Activated B cell treated with CpG ODN at 0.5 μM for 24 hours (primary cell): ENCODE data around the gene GPR3. TPM values are rescaled to one million over a fixed set of nuclear protein-coding genes. Genes with fewer than 3 reads are reported as not detected.
A peak's percentile ranks its signal among the peaks of the same experiment; 100 is the strongest.
"Not testable (repeated sequence)": the region's sequence is repeated elsewhere in the genome, so short reads cannot be mapped to it uniquely, and the experiment has no call there.

Experiments
- ATAC-seq: fragments of 200-7000 bp; cut with Tn5 transposase; one replicate; pipeline ENCODE4 v1.10.0; 2021; ENCODE audit warnings: low read depth, mild to moderate bottlenecking, moderate library complexity
- CTCF ChIA-PET: fragments of 350-600 bp; sonication (Branson Sonifier 250); formaldehyde crosslinking; loops from one replicate; lab custom pipeline; 2021; ENCODE audit warnings: antibody characterized with exemption; lab: Charles Lee
- POLR2A ChIA-PET: fragments of 350-600 bp; sonication (Branson Sonifier 250); formaldehyde crosslinking; loops from one replicate; lab custom pipeline; 2021; ENCODE audit warnings: antibody characterized with exemption; lab: Charles Lee
- DNase-seq: peaks from one replicate; pipeline ENCODE4 v3.0.0; 2022
- H3K27ac Mint-ChIP-seq: one replicate; pipeline ENCODE4 v1.8.0; 2020; ENCODE audit warnings: mixed read lengths
- H3K27me3 Mint-ChIP-seq: one replicate; pipeline ENCODE4 v1.8.0; 2021; ENCODE audit warnings: mixed read lengths
- H3K36me3 Mint-ChIP-seq: one replicate; pipeline ENCODE4 v1.8.0; 2021; ENCODE audit warnings: low read depth, mixed read lengths
- H3K4me1 Mint-ChIP-seq: one replicate; pipeline ENCODE4 v1.8.0; 2021; ENCODE audit warnings: mixed read lengths
- H3K4me3 Mint-ChIP-seq: one replicate; pipeline ENCODE4 v1.8.0; 2020; ENCODE audit warnings: mild to moderate bottlenecking, mixed read lengths
- H3K9me3 Mint-ChIP-seq: one replicate; pipeline ENCODE4 v1.8.0; 2020; ENCODE audit warnings: mixed read lengths
- intact Hi-C: fragments of 100-400 bp; cut with micrococcal nuclease; formaldehyde crosslinking; loops from one replicate; pipeline ENCODE4 v1.15.1; 2024
- total RNA-seq: library from RNA; stranded (reverse); gene quantifications from 2 replicates; pipeline ENCODE4 v1.2.3, GENCODE V29; 2022
- TF ChIP-seq, protein P1 (sequence below): fragments of 200-600 bp; IDR thresholded peaks from one replicate; pipeline ENCODE4 v1.8.0; 2022; ENCODE audit warnings: antibody characterized with exemption, mild to moderate bottlenecking

GPR3 gene
- total RNA-seq, 1 donor from 2014 or later: 0.11 TPM

DNA sequence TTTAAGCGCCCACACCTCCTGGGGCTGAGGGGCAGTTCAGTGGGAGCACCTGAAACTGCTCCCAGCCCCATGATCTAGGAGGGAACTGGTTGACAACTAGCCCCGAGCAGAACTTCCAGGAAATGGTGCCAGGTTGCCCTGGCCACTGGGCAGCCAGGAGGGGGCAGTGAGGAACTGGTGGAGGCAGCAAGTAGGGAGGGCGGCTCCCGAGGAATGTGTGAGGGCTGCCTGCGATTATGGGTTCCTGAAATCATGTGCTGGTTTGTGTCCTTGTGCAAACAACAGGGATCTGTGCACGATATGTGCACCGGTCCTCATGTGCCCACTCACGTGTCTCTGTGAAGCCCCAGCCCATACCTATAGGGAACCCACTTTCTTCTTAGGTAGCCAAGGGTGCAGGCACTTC is 9.9 kb downstream of the GPR3 start:
- TF ChIP-seq, protein P1, sequence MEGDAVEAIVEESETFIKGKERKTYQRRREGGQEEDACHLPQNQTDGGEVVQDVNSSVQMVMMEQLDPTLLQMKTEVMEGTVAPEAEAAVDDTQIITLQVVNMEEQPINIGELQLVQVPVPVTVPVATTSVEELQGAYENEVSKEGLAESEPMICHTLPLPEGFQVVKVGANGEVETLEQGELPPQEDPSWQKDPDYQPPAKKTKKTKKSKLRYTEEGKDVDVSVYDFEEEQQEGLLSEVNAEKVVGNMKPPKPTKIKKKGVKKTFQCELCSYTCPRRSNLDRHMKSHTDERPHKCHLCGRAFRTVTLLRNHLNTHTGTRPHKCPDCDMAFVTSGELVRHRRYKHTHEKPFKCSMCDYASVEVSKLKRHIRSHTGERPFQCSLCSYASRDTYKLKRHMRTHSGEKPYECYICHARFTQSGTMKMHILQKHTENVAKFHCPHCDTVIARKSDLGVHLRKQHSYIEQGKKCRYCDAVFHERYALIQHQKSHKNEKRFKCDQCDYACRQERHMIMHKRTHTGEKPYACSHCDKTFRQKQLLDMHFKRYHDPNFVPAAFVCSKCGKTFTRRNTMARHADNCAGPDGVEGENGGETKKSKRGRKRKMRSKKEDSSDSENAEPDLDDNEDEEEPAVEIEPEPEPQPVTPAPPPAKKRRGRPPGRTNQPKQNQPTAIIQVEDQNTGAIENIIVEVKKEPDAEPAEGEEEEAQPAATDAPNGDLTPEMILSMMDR: no peak
- Mint-ChIP-seq H3K27ac (peak overlapping the region; percentile 91), H3K36me3 (peaks cover 12% of the 10 kb centered on the region), H3K27me3 (no peaks in the 10 kb centered on the region), H3K9me3 (no peaks in the 10 kb centered on the region), H3K4me1 (peaks cover 53% of the 10 kb centered on the region), H3K4me3 (peak overlapping the region; percentile 72)
- POLR2A ChIA-PET: interaction anchor here (0.6 to 2.7 kb wide), 13 partner anchors 16 to 265 kb away, joined by 3 to 22 read pairs (median 5); partner anchors contain the start of genes AHDC1 and WASF2
- DNase-seq (no peak), ATAC-seq (no peak)
- CTCF ChIA-PET: interaction anchor here (1.2 to 4.3 kb wide), 19 partner anchors 8 to 267 kb away, joined by 3 to 47 read pairs (median 6); partner anchors contain the start of gene AHDC1
- intact Hi-C loops: loop anchor here (2.0 to 5.0 kb wide), 2 partner anchors 36 to 325 kb away; partner anchors contain the start of gene FAM76A

DNA sequence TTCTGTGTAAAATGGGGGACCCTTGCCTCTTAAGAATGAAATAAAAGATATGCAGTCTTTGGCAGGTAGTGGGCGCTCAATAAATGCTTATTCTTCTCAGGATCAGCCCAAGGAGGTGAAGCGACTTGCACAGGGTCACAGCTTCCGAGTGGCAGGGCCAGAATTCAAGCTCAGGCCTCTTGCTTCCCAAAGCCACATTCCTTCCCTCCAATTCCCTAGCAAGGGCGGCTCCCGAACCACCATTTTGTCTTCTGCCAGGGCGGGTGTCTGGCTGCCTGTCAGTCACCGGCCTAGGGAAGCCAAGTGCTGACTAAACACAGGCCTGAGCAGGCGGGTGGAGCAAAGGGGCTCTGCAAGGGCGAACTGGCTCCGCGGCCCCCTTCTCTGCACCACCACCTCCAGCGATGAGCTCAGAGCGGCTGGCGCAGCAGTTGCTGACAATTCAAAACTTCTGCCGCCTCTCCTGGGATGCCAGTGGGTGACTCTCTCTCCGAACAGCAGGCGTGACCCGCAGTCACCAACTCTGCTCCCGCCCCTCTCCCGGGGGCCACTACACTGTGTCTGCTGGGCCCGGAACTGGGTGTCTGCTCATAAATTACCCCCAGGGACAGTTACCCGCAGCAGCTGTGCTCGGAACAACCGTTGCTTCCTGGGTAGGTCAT is 10.8 kb downstream of the GPR3 start:
- ChIA-PET CTCF (interaction anchor here (0.8 to 4.3 kb wide), 24 partner anchors 9 to 269 kb away, joined by 3 to 47 read pairs (median 5); partner anchors contain the start of genes AHDC1, IFI6 and WASF2), POLR2A (interaction anchor here (0.6 to 2.7 kb wide), 21 partner anchors 13 to 259 kb away, joined by 3 to 22 read pairs (median 5); partner anchors contain the start of genes AHDC1, SYTL1 and WASF2)
- Mint-ChIP-seq H3K36me3 (peaks cover 20% of the 10 kb centered on the region), H3K27me3 (no peaks in the 10 kb centered on the region), H3K9me3 (no peaks in the 10 kb centered on the region), H3K4me3 (peak overlapping the region; percentile 72), H3K4me1 (peaks cover 61% of the 10 kb centered on the region), H3K27ac (peak overlapping the region; percentile 91)
- DNase-seq (peak; percentile 65), ATAC-seq (peak; percentile 82)
- intact Hi-C loops: loop anchor here (1.0 to 5.0 kb wide), 8 partner anchors 13 to 324 kb away; partner anchors contain the start of genes FAM76A and WASF2
- TF ChIP-seq, protein P1: no peak

DNA sequence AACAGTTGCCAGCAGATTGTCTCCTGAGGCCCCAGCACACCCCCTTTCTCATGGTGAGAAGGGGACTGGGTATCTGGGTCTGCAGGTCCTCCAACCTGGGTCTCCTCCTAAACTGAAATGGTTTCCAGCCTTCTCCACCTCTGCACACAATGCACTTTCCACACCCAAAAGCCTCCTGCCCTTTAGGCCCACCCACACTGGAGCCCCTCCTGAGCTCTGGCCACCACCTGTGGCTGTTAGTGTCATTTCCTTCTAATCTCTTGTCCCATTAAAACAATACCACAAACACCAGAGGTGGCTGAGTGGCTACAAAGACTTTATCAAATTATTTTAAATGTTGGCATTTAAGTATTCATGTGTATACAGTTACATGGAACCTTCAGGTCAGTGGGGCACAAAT is 11.5 kb downstream of the GPR3 start:
- Mint-ChIP-seq H3K36me3 (peaks cover 27% of the 10 kb centered on the region), H3K27me3 (no peaks in the 10 kb centered on the region), H3K9me3 (no peaks in the 10 kb centered on the region), H3K27ac (peak overlapping the region; percentile 91), H3K4me3 (peak overlapping the region; percentile 72), H3K4me1 (peaks cover 66% of the 10 kb centered on the region)
- POLR2A ChIA-PET: interaction anchor here (0.6 to 2.7 kb wide), 16 partner anchors 12 to 259 kb away, joined by 3 to 22 read pairs (median 6); partner anchors contain the start of genes AHDC1, SYTL1 and WASF2
- TF ChIP-seq, protein P1: no peak
- CTCF ChIA-PET: interaction anchor here (0.8 to 4.3 kb wide), 20 partner anchors 9 to 268 kb away, joined by 3 to 47 read pairs (median 6); partner anchors contain the start of genes AHDC1, IFI6 and WASF2
- ATAC-seq (no peak), DNase-seq (no peak)
- intact Hi-C loops: loop anchor here (1.0 to 5.0 kb wide), 8 partner anchors 12 to 323 kb away; partner anchors contain the start of genes FAM76A and WASF2

DNA sequence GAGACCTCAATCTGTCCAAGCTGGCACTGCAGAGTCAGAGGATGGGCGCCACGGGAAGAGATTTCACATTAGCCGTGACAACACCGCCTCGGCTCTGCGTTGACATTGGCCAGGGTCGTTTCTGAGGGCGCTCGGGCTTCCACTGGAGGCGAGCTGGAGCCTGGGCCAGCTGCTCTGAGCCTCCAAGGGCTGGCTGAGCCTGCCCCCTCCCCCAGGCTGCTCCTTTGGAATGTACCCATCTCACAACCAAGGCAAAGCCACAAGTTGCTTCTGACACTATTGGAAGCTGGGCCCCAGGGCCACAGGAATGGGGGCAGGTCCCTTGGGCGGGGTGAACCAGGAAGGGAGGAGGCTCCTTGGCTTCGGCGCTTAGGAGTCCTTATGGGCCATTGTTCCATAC is 12.7 kb downstream of the GPR3 start:
- H3K27ac Mint-ChIP-seq: peak overlapping the region; percentile 91
- no peak for ATAC-seq
- H3K9me3 Mint-ChIP-seq: no peaks in the 10 kb centered on the region
- ChIA-PET CTCF (interaction anchor here (1.6 kb wide), 1 partner anchor 10 kb away, joined by 5 read pairs; no protein-coding TSS in a partner anchor), POLR2A (interaction anchor here (1.2 to 2.5 kb wide), 4 partner anchors 11 to 253 kb away, joined by 3 to 7 read pairs (median 4); partner anchors contain the start of gene AHDC1)
- intact Hi-C loops: no loop called here
- no peak overlapping the region for H3K4me3 Mint-ChIP-seq
- H3K27me3 Mint-ChIP-seq: no peaks in the 10 kb centered on the region
- TF ChIP-seq, protein P1: no peak
- peaks cover 66% of the 10 kb centered on the region for H3K4me1 Mint-ChIP-seq
- peaks cover 35% of the 10 kb centered on the region for H3K36me3 Mint-ChIP-seq
- no peak for DNase-seq

DNA sequence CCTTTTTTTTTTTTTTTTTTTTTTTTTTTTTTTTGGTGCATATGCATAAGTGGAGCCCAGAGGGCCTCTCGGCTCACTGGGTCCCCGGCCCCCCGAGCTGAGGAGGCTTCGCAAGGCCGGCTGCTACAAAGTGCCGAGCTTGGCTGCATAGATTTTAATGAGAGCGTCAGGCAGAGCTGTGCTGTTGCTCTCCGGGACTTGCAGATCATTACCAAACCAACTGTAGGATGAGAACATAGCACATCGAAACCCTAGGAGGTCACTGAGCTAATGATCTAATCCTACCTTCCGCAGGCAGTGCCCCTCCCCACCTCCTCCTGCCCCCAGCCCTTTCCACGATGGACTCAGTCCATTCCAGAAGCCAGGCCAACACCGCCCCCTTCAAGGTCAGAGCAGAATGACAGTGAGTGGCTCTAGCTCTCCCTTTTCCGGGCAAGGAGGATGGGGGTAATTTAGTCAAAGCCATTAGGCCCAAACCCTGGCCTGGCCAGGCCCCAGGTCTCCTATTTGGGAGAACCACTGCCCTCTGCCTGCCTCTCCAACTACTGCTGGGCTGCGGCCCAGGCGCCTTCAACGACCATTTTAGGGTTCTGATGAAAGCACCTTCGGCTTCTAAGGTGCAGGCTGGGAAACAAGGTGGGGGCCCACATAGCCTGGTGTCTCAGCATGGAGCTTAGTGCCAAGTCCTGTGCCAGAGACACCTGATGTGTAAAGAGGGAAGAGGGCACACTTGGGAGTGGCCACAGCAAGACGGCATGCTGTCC is 13.4 kb downstream of the GPR3 start:
- peak overlapping the region; percentile 87 for H3K27ac Mint-ChIP-seq
- H3K4me1 Mint-ChIP-seq: peaks cover 63% of the 10 kb centered on the region
- H3K4me3 Mint-ChIP-seq, H3K27me3 Mint-ChIP-seq, ATAC-seq, H3K9me3 Mint-ChIP-seq, intact Hi-C loops, DNase-seq: not testable (repeated sequence)
- peaks cover 41% of the 10 kb centered on the region for H3K36me3 Mint-ChIP-seq
- POLR2A ChIA-PET: interaction anchor here (0.6 to 2.5 kb wide), 7 partner anchors 11 to 253 kb away, joined by 3 to 7 read pairs (median 4); partner anchors contain the start of gene AHDC1
- CTCF ChIA-PET: interaction anchor here (1.6 kb wide), 1 partner anchor 10 kb away, joined by 5 read pairs; no protein-coding TSS in a partner anchor
